MM.1S (cell line): ENCODE data around the gene RNF38.

Source experiments
- DNase-seq: peaks from one replicate; pipeline ENCODE4 v3.0.0-alpha.2; 2015
- H2AFZ ChIP-seq: fragments of 300-600 bp; sonication (generic); 2 replicates; pipeline ENCODE4 v1.6.0; 2016; ENCODE audit warnings: antibody characterized with exemption, low read length
- H3F3A ChIP-seq: fragments of 300-600 bp; sonication (generic); 2 replicates; pipeline ENCODE4 v1.6.1; 2016; ENCODE audit warnings: mild to moderate bottlenecking, antibody characterized with exemption, low read length, moderate library complexity, mixed read lengths; ENCODE audit not compliant: insufficient read depth
- H3K27ac ChIP-seq: fragments of 300-600 bp; sonication (generic); 2 replicates; pipeline ENCODE4 v1.5.1; 2016; ENCODE audit warnings: mild to moderate bottlenecking, low read length
- H3K27me3 ChIP-seq: fragments of 300-600 bp; sonication (generic); replicated peaks from 2 replicates; pipeline ENCODE4 v1.6.0; 2016; ENCODE audit warnings: low read length; ENCODE audit not compliant: insufficient read depth
- H3K36me3 ChIP-seq: fragments of 300-600 bp; sonication (generic); replicated peaks from 2 replicates; pipeline ENCODE4 v1.6.1; 2016; ENCODE audit warnings: mild to moderate bottlenecking, low read length, mixed read lengths; ENCODE audit not compliant: insufficient read depth
- H3K4me1 ChIP-seq: fragments of 300-600 bp; sonication (generic); 2 replicates; pipeline ENCODE4 v1.6.1; 2016; ENCODE audit warnings: low read length, mixed read lengths
- H3K4me2 ChIP-seq: fragments of 300-600 bp; sonication (generic); 2 replicates; pipeline ENCODE4 v1.6.0; 2016; ENCODE audit warnings: low read depth, low read length
- H3K4me3 ChIP-seq: fragments of 300-600 bp; sonication (generic); 2 replicates; pipeline ENCODE4 v1.5.1; 2016; ENCODE audit warnings: low read length, mixed read lengths
- H3K79me2 ChIP-seq: fragments of 300-600 bp; sonication (generic); 2 replicates; pipeline ENCODE4 v1.6.1; 2016; ENCODE audit warnings: mixed run types, low read length, mixed read lengths
- H3K9ac ChIP-seq: fragments of 300-600 bp; sonication (generic); 2 replicates; pipeline ENCODE4 v1.6.1; 2016; ENCODE audit warnings: low read length, mixed read lengths
- H3K9me2 ChIP-seq: fragments of 300-600 bp; sonication (generic); replicated peaks from 2 replicates; pipeline ENCODE4 v1.6.1; 2016; ENCODE audit warnings: mild to moderate bottlenecking, low read length, mixed read lengths; ENCODE audit not compliant: insufficient read depth
- H3K9me3 ChIP-seq: fragments of 300-600 bp; sonication (generic); replicated peaks from 2 replicates; pipeline ENCODE4 v1.6.1; 2016; ENCODE audit warnings: mild to moderate bottlenecking, low read length, mixed read lengths; ENCODE audit not compliant: insufficient read depth
- H4K20me1 ChIP-seq: fragments of 300-600 bp; sonication (generic); 2 replicates; pipeline ENCODE4 v1.6.1; 2016; ENCODE audit warnings: mild to moderate bottlenecking, low read length, moderate library complexity, mixed read lengths; ENCODE audit not compliant: insufficient read depth
- EZH2 ChIP-seq: fragments of 300-600 bp; sonication (generic); optimal IDR thresholded peaks from 2 replicates; pipeline ENCODE3; 2017; ENCODE audit warnings: low read depth, mild to moderate bottlenecking, antibody characterized with exemption, low read length, mixed read lengths
- EZH2phosphoT487 ChIP-seq: fragments of 300-600 bp; sonication (generic); IDR thresholded peaks from 2 replicates; pipeline ENCODE4 v1.6.1; 2018; ENCODE audit warnings: antibody characterized with exemption, low read length
- TF ChIP-seq, protein P1 (sequence below): fragments of 300-600 bp; sonication (generic); IDR thresholded peaks from 2 replicates; pipeline ENCODE4 v1.5.1; 2016; ENCODE audit warnings: antibody characterized with exemption, low read length, mixed read lengths

Gene RNF38

GRCh38 chr9:36316049-36316448, 84.0 kb downstream of the RNF38 start:
- H3K27me3 ChIP-seq = no peaks in the 10 kb centered on the region
- H3K79me2 ChIP-seq = no peaks in the 10 kb centered on the region
- no peak overlapping the region for H3K9ac ChIP-seq
- no peaks in the 10 kb centered on the region for H3F3A ChIP-seq
- H3K4me1 ChIP-seq = no peaks in the 10 kb centered on the region
- no peaks in the 10 kb centered on the region for H3K36me3 ChIP-seq
- H3K27ac ChIP-seq = no peak overlapping the region
- TF ChIP-seq EZH2phosphoT487 (no peak), EZH2 (no peak)
- TF ChIP-seq, protein P1, sequence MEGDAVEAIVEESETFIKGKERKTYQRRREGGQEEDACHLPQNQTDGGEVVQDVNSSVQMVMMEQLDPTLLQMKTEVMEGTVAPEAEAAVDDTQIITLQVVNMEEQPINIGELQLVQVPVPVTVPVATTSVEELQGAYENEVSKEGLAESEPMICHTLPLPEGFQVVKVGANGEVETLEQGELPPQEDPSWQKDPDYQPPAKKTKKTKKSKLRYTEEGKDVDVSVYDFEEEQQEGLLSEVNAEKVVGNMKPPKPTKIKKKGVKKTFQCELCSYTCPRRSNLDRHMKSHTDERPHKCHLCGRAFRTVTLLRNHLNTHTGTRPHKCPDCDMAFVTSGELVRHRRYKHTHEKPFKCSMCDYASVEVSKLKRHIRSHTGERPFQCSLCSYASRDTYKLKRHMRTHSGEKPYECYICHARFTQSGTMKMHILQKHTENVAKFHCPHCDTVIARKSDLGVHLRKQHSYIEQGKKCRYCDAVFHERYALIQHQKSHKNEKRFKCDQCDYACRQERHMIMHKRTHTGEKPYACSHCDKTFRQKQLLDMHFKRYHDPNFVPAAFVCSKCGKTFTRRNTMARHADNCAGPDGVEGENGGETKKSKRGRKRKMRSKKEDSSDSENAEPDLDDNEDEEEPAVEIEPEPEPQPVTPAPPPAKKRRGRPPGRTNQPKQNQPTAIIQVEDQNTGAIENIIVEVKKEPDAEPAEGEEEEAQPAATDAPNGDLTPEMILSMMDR = no peak
- H3K4me2 ChIP-seq = no peak overlapping the region
- H3K9me2 ChIP-seq = no peaks in the 10 kb centered on the region
- no peak overlapping the region for H2AFZ ChIP-seq
- H3K9me3 ChIP-seq = no peaks in the 10 kb centered on the region
- no peaks in the 10 kb centered on the region for H4K20me1 ChIP-seq
- H3K4me3 ChIP-seq = no peak overlapping the region
- DNase-seq = no peak

GRCh38 chr9:36315283-36315682, 84.8 kb downstream of the RNF38 start:
- no peak for DNase-seq
- Histone ChIP-seq H4K20me1 (no peaks in the 10 kb centered on the region), H3K4me3 (no peak overlapping the region), H3K27me3 (no peaks in the 10 kb centered on the region), H3K36me3 (no peaks in the 10 kb centered on the region), H3K27ac (no peak overlapping the region), H3F3A (no peaks in the 10 kb centered on the region), H3K9me3 (no peaks in the 10 kb centered on the region), H3K9me2 (no peaks in the 10 kb centered on the region), H3K4me2 (no peak overlapping the region), H3K9ac (no peak overlapping the region), H3K4me1 (no peaks in the 10 kb centered on the region), H2AFZ (no peak overlapping the region), H3K79me2 (no peaks in the 10 kb centered on the region)
- TF ChIP-seq EZH2phosphoT487 (no peak), EZH2 (no peak)
- TF ChIP-seq, protein P1 = no peak

DNA sequence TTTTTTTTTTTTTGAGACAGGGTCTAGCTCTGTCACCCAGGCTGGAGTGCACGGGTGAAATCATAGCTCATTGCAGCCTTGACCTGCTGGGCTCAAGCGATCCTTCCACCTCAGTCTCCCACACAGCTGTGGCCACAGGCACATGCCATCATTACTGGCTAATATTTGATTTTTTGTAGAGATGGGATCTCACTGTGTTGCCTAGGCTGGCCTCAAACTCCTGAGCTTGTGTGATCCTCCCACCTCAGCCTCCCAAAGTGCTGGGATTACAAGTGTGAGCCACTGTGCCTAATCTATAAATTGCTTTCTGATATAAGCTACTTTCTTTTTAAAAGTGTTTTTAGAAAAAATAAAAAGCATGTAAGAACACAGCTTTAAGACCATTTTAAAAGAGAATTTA, 85.3 kb downstream of the RNF38 start:
- H3K27me3 ChIP-seq = no peaks in the 10 kb centered on the region
- H3K9ac ChIP-seq = no peak overlapping the region
- H3K4me1 ChIP-seq = no peaks in the 10 kb centered on the region
- H3K36me3 ChIP-seq = no peaks in the 10 kb centered on the region
- no peak overlapping the region for H3K27ac ChIP-seq
- H3K9me2 ChIP-seq = no peaks in the 10 kb centered on the region
- H3K4me3 ChIP-seq = no peak overlapping the region
- H3K79me2 ChIP-seq = no peaks in the 10 kb centered on the region
- no peaks in the 10 kb centered on the region for H3K9me3 ChIP-seq
- DNase-seq = no peak
- H3K4me2 ChIP-seq = no peak overlapping the region
- H3F3A ChIP-seq = no peaks in the 10 kb centered on the region
- TF ChIP-seq, protein P1 = no peak
- no peak for TF ChIP-seq EZH2
- no peak overlapping the region for H2AFZ ChIP-seq
- H4K20me1 ChIP-seq = no peaks in the 10 kb centered on the region
